Measurements from ENCODE around the gene ACTR8. TPM values are rescaled to one million over a fixed set of nuclear protein-coding genes. Genes with fewer than 3 reads are reported as not detected.

Gene ACTR8
- total RNA-seq, 1 experiment from 2014 or later, result 35.2 TPM

DNA sequence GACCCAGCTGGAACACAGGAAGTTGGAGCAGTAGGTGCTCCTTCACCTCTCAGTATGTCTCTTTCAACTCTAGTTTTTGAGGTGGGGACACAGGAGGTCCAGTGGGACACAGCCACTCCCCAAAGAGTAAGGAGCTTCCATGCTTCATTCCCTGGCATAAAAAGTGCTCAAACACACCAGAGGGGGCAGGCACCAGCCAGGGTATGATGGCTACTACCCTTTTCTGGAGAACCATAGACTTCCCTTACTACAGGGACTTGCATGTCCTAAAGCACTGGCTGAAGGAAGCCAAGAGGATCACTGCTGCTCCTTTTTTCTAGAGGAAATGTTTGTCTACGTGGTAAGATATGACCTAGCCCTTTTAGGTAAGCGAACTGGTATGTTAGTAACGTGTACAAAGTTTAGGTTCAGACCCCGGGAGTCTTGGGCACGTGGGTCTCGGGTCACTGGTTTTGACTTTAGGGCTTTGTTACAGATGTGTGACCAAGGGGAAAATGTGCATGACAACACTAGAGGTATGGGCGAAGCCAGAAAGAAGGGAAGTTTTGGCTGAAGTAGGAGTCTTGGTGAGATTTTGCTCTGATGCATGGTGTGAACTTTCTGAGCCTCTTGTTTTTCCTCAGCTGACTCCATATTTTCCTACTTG, 23.7 kb downstream of the ACTR8 start:
- Histone ChIP-seq H3K4me3 (ENCODE audit: low read depth, low read length) (no peak overlapping the region), H3K27me3 (replicated peaks; ENCODE audit: control insufficient read depth, insufficient read depth, low read length) (no peaks in the 10 kb centered on the region), H3K4me1 (no peaks in the 10 kb centered on the region), H3K9me3 (no peaks in the 10 kb centered on the region), H3K36me3 (ENCODE audit: control insufficient read depth, insufficient read depth, low read length) (no peaks in the 10 kb centered on the region; the same call in 1 of the 2 replicates)
- ChIA-PET POLR2A (no interaction called here), CTCF (no interaction called here)
- no peak for DNase-seq
- no peaks in the 10 kb centered on the region for H3K27me3 Mint-ChIP-seq (ENCODE audit: insufficient read depth, unreplicated experiment)
- BruUV-seq (replicated peaks), result no TSS peak
- peaks cover 37% of the 10 kb centered on the region for H3K36me3 Mint-ChIP-seq (ENCODE audit: insufficient read depth, unreplicated experiment)
- intact Hi-C loops (cut with micrococcal nuclease; ENCODE audit: unreplicated experiment), result no loop called here
- H3K4me3 Mint-ChIP-seq (ENCODE audit: unreplicated experiment), result no peak overlapping the region
- H3K27ac Mint-ChIP-seq (ENCODE audit: unreplicated experiment), result no peak overlapping the region
- H3K9me3 Mint-ChIP-seq (ENCODE audit: unreplicated experiment), result no peaks in the 10 kb centered on the region
- TF ChIP-seq, protein P1, sequence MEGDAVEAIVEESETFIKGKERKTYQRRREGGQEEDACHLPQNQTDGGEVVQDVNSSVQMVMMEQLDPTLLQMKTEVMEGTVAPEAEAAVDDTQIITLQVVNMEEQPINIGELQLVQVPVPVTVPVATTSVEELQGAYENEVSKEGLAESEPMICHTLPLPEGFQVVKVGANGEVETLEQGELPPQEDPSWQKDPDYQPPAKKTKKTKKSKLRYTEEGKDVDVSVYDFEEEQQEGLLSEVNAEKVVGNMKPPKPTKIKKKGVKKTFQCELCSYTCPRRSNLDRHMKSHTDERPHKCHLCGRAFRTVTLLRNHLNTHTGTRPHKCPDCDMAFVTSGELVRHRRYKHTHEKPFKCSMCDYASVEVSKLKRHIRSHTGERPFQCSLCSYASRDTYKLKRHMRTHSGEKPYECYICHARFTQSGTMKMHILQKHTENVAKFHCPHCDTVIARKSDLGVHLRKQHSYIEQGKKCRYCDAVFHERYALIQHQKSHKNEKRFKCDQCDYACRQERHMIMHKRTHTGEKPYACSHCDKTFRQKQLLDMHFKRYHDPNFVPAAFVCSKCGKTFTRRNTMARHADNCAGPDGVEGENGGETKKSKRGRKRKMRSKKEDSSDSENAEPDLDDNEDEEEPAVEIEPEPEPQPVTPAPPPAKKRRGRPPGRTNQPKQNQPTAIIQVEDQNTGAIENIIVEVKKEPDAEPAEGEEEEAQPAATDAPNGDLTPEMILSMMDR (IDR thresholded peaks at IDR 0.05; ENCODE audit: insufficient read depth in 1 of 2, low read depth in 1 of 2, low read length in 1 of 2, severe bottlenecking in 1 of 2, unreplicated experiment in 1 of 2), result peak in 1 of 2 experiments; percentile 4
- no peaks in the 10 kb centered on the region for H3K4me1 Mint-ChIP-seq (ENCODE audit: low read depth, unreplicated experiment)

DNA sequence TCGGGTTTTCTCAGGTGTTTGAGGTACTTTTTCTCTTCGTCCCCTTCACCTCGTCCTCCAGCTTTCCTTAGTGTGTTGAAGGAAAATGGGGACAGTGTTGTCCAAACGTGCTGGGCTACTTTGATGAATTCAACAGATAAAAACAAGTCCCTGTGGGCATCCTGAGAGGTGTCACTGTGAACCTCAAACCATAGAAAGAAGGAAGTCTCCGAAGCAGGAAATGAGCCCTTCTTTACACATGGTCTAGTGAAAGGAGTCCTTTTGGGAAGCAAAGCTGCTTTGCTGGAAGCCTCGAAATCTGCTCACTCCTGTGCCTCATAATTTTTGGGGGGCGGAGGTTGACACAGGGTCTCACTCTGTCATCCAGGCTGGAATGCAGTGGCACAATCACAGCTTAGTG, 25.0 kb downstream of the ACTR8 start:
- no peaks in the 10 kb centered on the region for H3K4me1 ChIP-seq
- Mint-ChIP-seq H3K9me3 (ENCODE audit: unreplicated experiment) (no peaks in the 10 kb centered on the region), H3K36me3 (ENCODE audit: insufficient read depth, unreplicated experiment) (peaks cover 32% of the 10 kb centered on the region), H3K27me3 (ENCODE audit: insufficient read depth, unreplicated experiment) (no peaks in the 10 kb centered on the region), H3K4me3 (ENCODE audit: unreplicated experiment) (no peak overlapping the region), H3K4me1 (ENCODE audit: low read depth, unreplicated experiment) (no peaks in the 10 kb centered on the region), H3K27ac (ENCODE audit: unreplicated experiment) (no peak overlapping the region)
- intact Hi-C loops (cut with micrococcal nuclease; ENCODE audit: unreplicated experiment), result no loop called here
- no peaks in the 10 kb centered on the region for H3K27me3 ChIP-seq (replicated peaks; ENCODE audit: control insufficient read depth, insufficient read depth, low read length)
- CTCF ChIA-PET, result no interaction called here
- BruUV-seq (replicated peaks), result no TSS peak
- POLR2A ChIA-PET, result no interaction called here
- H3K36me3 ChIP-seq (ENCODE audit: control insufficient read depth, insufficient read depth, low read length), result peaks cover 2% of the 10 kb centered on the region
- DNase-seq, result no peak
- no peak overlapping the region for H3K4me3 ChIP-seq (ENCODE audit: low read depth, low read length)
- H3K9me3 ChIP-seq, result no peaks in the 10 kb centered on the region
- TF ChIP-seq, protein P1 (IDR thresholded peaks at IDR 0.05; ENCODE audit: insufficient read depth in 1 of 2, low read depth in 1 of 2, low read length in 1 of 2, severe bottlenecking in 1 of 2, unreplicated experiment in 1 of 2), result no peak

DNA sequence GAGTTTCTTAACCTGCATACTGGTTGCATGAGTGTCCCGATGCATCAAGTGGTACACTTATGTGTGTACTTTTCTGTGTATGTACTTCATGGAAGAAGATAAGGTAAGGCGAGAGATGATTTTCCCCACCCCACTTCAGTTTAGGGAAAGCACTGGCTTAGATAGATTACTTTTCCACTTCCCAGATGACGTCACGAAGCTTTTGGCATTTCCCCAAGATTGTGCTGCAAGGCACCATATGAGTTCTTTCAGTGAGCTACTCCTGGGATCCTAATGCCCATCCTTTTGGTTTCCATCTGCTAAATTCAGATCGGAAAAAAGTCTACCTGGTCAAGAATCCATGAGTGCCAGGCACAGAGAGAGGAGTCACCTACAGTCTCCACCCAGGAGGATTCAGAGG, 31.1 kb downstream of the ACTR8 start:
- ChIA-PET CTCF (no interaction called here), POLR2A (no interaction called here)
- Mint-ChIP-seq H3K27ac (ENCODE audit: unreplicated experiment) (no peak overlapping the region), H3K9me3 (ENCODE audit: unreplicated experiment) (no peaks in the 10 kb centered on the region), H3K36me3 (ENCODE audit: insufficient read depth, unreplicated experiment) (peaks cover 13% of the 10 kb centered on the region), H3K4me1 (ENCODE audit: low read depth, unreplicated experiment) (peaks cover 8% of the 10 kb centered on the region), H3K27me3 (ENCODE audit: insufficient read depth, unreplicated experiment) (no peaks in the 10 kb centered on the region), H3K4me3 (ENCODE audit: unreplicated experiment) (no peak overlapping the region)
- Histone ChIP-seq H3K36me3 (ENCODE audit: control insufficient read depth, insufficient read depth, low read length) (peaks cover 2% of the 10 kb centered on the region; the same call in 1 of the 2 replicates), H3K4me1 (no peaks in the 10 kb centered on the region), H3K9me3 (no peaks in the 10 kb centered on the region), H3K27me3 (replicated peaks; ENCODE audit: control insufficient read depth, insufficient read depth, low read length) (no peaks in the 10 kb centered on the region), H3K4me3 (ENCODE audit: low read depth, low read length) (no peak overlapping the region)
- intact Hi-C loops (cut with micrococcal nuclease; ENCODE audit: unreplicated experiment), result no loop called here
- TF ChIP-seq, protein P1 (IDR thresholded peaks at IDR 0.05; ENCODE audit: insufficient read depth in 1 of 2, low read depth in 1 of 2, low read length in 1 of 2, severe bottlenecking in 1 of 2, unreplicated experiment in 1 of 2), result no peak
- no peak for DNase-seq
- BruUV-seq (replicated peaks), result no TSS peak

All from Caco-2 (cell line).